Measurements from ENCODE around the gene SEZ6L. TPM values are rescaled to one million over a fixed set of nuclear protein-coding genes. Genes with fewer than 3 reads are reported as not detected.

The SEZ6L gene
- total RNA-seq, 1 donor from 2014 or later = 1.7 TPM

DNA sequence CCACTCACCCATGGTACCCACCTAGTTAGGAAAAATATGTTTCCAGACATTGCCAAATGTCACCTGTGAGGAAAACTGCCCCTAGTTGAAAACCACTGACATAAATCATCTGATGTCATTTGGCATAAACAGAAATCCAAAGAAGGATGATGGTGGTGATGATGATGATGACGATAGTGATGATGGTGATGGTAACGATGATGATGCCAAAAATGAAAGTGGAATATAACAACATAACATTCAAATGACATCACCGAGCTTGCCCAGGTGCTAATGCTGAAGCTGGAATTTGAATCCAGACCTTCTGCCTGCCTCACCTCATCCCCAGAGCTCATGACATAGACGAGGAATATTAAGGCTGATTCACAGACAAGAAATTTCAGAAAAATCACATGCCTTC lies 167.5 kb downstream of the SEZ6L start:
- H3K9me3 Mint-ChIP-seq = no peaks in the 10 kb centered on the region
- TF ChIP-seq, protein P1, sequence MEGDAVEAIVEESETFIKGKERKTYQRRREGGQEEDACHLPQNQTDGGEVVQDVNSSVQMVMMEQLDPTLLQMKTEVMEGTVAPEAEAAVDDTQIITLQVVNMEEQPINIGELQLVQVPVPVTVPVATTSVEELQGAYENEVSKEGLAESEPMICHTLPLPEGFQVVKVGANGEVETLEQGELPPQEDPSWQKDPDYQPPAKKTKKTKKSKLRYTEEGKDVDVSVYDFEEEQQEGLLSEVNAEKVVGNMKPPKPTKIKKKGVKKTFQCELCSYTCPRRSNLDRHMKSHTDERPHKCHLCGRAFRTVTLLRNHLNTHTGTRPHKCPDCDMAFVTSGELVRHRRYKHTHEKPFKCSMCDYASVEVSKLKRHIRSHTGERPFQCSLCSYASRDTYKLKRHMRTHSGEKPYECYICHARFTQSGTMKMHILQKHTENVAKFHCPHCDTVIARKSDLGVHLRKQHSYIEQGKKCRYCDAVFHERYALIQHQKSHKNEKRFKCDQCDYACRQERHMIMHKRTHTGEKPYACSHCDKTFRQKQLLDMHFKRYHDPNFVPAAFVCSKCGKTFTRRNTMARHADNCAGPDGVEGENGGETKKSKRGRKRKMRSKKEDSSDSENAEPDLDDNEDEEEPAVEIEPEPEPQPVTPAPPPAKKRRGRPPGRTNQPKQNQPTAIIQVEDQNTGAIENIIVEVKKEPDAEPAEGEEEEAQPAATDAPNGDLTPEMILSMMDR (conservative IDR thresholded peaks at IDR 0.05) = no peak
- peaks cover 92% of the 10 kb centered on the region for H3K27me3 Mint-ChIP-seq (ENCODE audit: low read depth)
- H3K4me3 Mint-ChIP-seq = no peak overlapping the region
- DNase-seq (ENCODE audit: low read depth, low spot score) = no peak
- H3K36me3 Mint-ChIP-seq (ENCODE audit: low read depth) = no peaks in the 10 kb centered on the region
- no peak overlapping the region for H3K27ac Mint-ChIP-seq (ENCODE audit: unreplicated experiment)
- no peaks in the 10 kb centered on the region for H3K4me1 Mint-ChIP-seq

DNA sequence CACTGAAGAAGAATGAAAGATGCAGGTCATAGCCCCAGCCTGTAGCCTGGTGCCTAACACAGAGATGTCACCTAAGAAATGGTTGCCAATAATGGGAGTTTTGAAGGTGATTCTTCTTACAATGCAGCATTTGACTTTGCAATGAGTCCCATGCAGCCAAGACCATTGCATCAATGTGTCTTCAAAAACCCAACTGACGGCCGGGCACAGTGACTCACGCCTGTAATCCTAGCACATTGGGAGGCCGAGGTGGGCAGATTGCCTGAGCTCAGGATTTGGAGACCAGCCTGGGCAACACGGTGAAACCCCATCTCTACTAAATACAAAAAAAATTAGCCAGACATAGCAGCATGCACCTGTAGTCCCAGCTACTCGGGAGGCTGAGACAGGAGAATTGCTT lies 170.5 kb downstream of the SEZ6L start:
- TF ChIP-seq, protein P1 (conservative IDR thresholded peaks at IDR 0.05) = no peak
- peaks cover 87% of the 10 kb centered on the region for H3K27me3 Mint-ChIP-seq (ENCODE audit: low read depth)
- H3K36me3 Mint-ChIP-seq (ENCODE audit: low read depth) = no peaks in the 10 kb centered on the region

GRCh38 chr22:26342745-26343410 lies 173.6 kb downstream of the SEZ6L start:
- no peaks in the 10 kb centered on the region for H3K4me1 Mint-ChIP-seq
- H3K27me3 Mint-ChIP-seq (ENCODE audit: low read depth) = peaks cover 70% of the 10 kb centered on the region
- DNase-seq (ENCODE audit: low read depth, low spot score) = no peak
- no peaks in the 10 kb centered on the region for H3K9me3 Mint-ChIP-seq
- H3K4me3 Mint-ChIP-seq = no peak overlapping the region
- no peak overlapping the region for H3K27ac Mint-ChIP-seq (ENCODE audit: unreplicated experiment)
- TF ChIP-seq, protein P1 (conservative IDR thresholded peaks at IDR 0.05) = no peak
- no peaks in the 10 kb centered on the region for H3K36me3 Mint-ChIP-seq (ENCODE audit: low read depth)

More for the DNA sequence above, 170.5 kb downstream of the SEZ6L start:
- H3K4me3 Mint-ChIP-seq = no peak overlapping the region
- no peak for DNase-seq (ENCODE audit: low read depth, low spot score)
- H3K9me3 Mint-ChIP-seq = no peaks in the 10 kb centered on the region
- no peaks in the 10 kb centered on the region for H3K4me1 Mint-ChIP-seq
- no peak overlapping the region for H3K27ac Mint-ChIP-seq (ENCODE audit: unreplicated experiment)

DNA sequence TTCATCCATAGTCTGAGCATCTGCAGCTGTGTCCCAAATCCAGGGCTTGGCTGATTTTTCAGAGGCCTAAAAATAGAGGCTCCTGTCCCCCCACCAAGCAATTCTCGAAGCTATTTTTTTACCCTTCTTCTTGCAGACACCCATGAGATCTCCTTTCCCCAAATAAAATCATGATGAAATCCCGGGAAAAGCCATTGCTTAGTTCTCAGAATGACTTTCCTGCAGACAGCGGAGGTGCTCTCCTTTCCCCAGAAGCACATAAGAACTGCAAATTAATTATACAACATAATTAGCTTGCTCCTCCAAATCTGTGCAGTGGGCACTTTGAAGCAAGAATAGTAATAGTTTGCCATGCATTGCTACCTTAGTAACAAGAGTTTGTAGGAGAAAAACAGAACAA lies 176.2 kb downstream of the SEZ6L start:
- Mint-ChIP-seq H3K27ac (ENCODE audit: unreplicated experiment) (no peak overlapping the region), H3K4me1 (no peaks in the 10 kb centered on the region), H3K4me3 (no peak overlapping the region), H3K36me3 (ENCODE audit: low read depth) (no peaks in the 10 kb centered on the region), H3K9me3 (no peaks in the 10 kb centered on the region), H3K27me3 (ENCODE audit: low read depth) (peaks cover 57% of the 10 kb centered on the region)
- TF ChIP-seq, protein P1 (conservative IDR thresholded peaks at IDR 0.05) = no peak
- no peak for DNase-seq (ENCODE audit: low read depth, low spot score)

DNA sequence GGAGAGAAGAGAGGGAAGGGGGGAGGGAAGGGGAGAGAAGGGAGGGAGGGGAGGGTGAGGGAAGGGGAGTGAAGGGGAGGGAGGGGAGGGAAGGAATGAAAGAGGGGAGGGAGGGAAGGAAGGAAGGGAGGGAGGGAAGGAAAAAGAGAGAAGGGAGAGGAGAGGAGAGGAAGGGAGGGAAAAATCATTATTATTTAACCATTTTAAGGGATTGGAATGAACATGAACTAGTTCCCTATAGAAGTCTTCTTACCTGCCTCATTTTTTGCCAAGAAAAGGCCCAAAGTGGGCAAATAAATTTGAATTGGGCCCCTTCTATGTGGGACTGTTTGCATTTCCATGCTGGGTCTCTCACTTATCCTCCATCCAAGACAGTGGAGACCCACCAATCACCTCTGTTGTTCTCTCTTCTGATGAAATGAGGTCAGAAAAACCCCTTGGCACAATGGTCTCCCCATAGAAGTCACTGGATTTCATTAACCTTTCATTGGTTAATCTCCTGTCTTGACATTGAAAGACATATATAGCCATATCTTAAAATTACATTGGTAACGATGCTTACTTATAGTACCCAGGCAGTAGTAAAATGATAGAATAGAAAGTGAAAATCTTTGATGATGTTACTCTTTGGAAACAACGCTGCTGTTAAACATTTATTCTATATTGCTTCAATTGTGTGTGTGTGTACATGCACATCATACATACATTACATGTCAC lies 179.7 kb downstream of the SEZ6L start:
- H3K27ac Mint-ChIP-seq (ENCODE audit: unreplicated experiment) = no peak overlapping the region
- H3K4me3 Mint-ChIP-seq = no peak overlapping the region
- H3K4me1 Mint-ChIP-seq = no peaks in the 10 kb centered on the region
- TF ChIP-seq, protein P1 (conservative IDR thresholded peaks at IDR 0.05) = no peak
- no peaks in the 10 kb centered on the region for H3K9me3 Mint-ChIP-seq
- peaks cover 39% of the 10 kb centered on the region for H3K27me3 Mint-ChIP-seq (ENCODE audit: low read depth)
- no peaks in the 10 kb centered on the region for H3K36me3 Mint-ChIP-seq (ENCODE audit: low read depth)
- DNase-seq (ENCODE audit: low read depth, low spot score) = no peak

Data from neural crest cell (in vitro differentiated cells).